Activated CD4-positive, CD25-positive, alpha-beta regulatory T cell treated with anti-CD3 and anti-CD28 coated beads, Interleukin-2, amount 50 U/mL, for 24 hours (primary cell): Measurements from ENCODE around the gene DUSP5.

Source experiments
- ATAC-seq, 2 donors: fragments of 150-1000 bp; cut with Tn5 transposase; one replicate each; pipeline ENCODE4 v1.10.0; 2021; ENCODE audit warnings: mild to moderate bottlenecking in 1 of 2, moderate library complexity in 1 of 2

The DUSP5 gene

DNA sequence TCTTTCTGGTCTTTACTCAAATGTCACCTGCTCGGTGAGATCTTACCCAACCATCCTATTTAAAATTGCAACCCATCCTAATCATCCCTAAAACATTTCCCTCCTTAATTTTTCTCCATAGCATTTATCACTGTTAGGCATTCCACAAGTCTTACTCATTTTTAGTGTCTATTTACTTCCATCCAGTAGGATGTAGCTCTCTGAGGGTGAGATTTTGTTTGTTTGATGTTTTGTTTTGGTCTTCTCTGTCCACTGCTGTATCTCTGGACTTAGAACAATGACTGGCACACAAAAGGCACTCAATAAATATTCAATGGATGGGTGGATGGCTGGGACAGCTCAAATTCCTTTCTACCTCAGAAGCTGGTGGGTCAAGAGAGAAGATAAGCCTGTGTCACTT is 15.8 kb upstream of the DUSP5 start:
- no peak for ATAC-seq

DNA sequence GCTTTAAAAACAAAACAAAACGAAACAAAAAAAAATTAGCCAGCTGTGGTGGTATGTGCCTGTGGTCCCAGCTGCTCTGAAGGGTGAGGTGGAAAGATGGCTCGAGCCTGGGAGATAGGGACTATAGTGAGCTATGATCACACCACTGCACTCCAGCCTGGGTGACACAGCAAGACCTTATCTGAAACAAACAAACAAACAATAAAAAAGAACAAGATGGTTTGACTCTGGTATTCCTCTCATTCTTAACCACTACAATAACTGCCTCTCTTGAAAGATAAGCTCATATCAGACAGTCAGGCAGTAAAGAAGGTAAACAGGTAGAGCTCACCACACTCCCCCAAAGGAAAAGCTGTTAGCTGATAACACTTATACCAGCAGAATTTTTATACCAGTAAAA is 14.1 kb upstream of the DUSP5 start:
- ATAC-seq, result no peak

DNA sequence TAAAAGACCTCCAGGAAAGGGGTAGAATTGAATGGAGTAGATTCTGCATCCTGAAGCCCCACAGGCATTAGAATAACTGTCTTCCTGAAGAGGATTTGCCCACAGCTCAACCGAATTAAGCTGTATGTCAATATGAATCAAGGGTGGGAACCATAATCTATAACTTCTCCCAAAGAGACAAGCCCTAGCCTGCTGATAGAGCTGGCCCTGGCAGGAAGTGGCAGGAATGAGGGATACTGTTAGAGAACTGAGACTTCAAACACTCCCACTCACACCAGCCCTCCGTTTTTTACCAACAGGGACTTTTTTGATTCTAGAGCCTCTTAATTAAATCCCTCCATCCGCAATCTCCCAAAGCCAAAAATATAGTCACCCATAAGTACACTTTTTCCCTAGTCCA is 12.2 kb upstream of the DUSP5 start:
- no peak for ATAC-seq

GRCh38 chr10:110486680-110487410 is 10.9 kb upstream of the DUSP5 start:
- no peak for ATAC-seq

GRCh38 chr10:110487411-110488331 is 10.0 kb upstream of the DUSP5 start:
- no peak for ATAC-seq

GRCh38 chr10:110488332-110488681 is 9.4 kb upstream of the DUSP5 start:
- ATAC-seq, result no peak

DNA sequence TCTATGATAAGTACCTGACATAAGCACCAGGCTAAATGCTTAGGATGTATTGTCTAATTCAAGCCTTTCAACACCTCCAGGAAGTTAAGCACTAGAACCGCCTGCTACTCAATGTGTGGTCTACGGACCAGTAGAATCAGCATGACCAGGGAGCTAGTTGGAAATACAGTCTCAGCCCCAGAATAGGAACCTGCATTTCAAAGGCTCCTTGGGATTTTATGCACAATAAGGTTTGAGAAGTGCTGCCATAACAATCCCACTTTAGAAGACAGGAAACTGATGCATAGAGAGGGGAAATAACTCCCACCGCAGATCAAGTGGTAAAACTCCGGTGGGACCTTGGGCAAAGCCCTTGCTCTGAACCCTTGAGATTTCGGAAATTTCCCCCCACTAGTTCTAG is 8.8 kb upstream of the DUSP5 start:
- no peak for ATAC-seq

- no peak for ATAC-seq
These were observed 7.1 kb upstream of the DUSP5 start for GRCh38 chr10:110490640-110491039.

- no peak for ATAC-seq
These were observed 6.4 kb upstream of the DUSP5 start for GRCh38 chr10:110491346-110491745.

DNA sequence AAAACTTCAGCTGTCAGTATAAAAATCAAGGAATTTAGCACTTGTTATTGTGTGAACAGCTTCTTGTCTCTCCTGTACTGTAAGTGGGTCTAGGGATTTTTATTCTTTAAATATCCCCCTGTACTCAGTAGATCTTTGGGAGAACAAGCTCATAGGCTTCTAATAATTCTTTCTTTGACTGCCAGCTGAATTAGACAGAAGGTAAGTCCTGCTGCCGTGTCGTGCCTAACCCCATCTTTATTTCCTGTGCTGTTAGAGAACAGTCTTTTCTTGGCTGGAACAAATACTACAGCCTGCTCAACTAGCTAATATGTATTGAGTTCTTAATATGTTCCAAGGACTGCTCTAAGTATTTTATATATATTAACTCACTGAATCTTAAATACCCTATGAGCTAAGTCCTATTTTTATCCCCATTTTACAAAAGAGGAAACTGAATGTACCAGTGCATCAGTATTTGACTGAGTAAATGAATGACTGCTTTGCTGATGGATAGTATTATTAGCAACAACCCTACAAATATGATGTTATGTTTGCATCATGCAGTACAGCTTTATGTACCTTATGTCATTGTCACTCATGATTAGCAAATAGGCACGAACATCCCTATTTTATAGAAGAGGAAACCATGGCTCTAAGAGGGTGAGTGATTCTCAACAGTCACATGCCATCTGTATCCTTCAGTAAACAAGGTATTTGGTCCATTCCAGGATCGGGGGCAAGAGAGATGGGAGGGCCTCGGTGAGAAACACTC is 5.5 kb upstream of the DUSP5 start:
- no peak for ATAC-seq

DNA sequence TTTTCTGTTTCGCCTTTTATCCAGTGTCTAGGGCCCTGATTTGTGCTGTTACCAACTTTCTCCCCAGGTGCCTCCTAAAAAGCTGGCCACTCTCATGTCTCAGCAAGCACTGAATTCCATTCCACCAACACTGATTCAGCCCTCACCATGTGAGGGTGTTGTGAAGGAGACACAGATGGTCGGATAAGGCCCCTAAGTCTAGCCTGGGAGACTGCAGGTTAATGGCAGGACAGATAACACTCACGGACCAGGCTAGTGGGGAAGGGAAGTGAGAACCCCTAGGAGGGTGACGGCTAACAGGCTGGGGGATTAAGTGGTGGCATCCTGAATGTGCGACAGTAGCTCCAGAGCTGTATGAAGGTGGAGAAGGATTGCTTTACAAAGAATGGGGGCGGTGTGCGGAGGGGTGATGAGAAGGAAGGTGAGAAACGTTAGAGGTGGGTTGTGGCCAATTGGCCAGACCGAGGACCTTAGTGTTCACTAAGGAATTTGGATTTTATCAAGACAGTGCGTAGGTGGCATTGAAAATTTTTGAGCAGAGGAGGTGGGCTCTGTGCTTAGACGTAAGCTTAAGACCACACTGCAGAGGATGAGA is 3.8 kb upstream of the DUSP5 start:
- no peak for ATAC-seq

DNA sequence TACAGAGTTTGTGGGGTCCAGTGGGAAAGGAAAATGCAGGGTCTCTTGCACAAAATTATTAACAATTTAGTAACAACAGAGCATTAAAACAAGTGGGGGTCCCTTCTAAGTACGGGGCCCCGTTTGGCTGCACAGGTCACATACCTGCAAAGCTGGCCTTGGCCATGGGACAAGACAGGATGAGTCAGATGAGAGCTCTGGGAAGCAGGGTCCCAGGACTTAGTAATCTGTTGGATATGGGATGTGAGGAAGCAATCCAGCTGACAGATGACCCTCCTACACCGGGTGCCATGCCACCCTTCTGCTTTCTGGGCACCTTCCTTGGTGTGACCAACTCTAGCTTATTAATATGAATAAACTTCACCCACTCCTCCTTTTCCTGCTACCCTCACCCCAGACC is 3.2 kb upstream of the DUSP5 start:
- no peak for ATAC-seq

DNA sequence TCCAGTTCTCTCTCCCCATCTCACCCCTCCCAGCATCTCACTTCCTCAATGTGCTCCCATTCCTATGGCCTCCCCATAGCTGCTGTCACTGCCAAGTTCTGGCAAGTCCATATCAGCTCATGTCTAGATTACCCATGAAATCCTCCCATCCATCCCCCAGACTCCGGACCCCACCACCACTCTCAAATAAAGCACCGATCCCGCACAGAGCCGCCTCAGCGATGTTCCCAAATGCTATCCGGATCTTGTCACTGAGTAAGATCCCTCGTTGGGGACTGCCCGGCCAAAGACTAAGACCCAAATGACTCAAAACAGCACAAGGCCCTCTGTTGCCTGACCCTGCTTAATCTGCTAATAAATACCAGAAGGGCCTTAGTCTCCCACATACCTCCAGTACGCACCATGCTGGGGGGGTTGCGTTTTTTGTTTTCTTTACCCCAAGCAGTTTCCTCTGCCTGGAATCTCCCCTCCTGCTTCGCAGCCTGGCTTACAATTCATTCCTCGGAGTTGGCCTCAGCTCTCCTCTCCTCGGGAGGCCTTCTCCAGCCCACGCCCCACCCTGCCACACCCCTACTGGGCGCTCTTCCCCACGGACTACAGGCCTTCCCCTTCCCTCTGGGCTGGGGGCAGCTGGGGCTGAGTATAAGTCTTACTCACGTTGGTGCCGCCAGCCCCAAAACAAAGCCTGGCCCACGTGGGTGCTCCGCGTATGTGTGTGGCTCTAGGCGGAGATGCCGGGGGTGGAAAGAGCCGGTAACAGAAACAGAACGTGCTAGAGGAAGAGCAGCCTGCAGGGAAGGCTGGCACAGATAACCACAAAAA is 1.8 kb upstream of the DUSP5 start:
- ATAC-seq, result peak; percentile 10 to 34

DNA sequence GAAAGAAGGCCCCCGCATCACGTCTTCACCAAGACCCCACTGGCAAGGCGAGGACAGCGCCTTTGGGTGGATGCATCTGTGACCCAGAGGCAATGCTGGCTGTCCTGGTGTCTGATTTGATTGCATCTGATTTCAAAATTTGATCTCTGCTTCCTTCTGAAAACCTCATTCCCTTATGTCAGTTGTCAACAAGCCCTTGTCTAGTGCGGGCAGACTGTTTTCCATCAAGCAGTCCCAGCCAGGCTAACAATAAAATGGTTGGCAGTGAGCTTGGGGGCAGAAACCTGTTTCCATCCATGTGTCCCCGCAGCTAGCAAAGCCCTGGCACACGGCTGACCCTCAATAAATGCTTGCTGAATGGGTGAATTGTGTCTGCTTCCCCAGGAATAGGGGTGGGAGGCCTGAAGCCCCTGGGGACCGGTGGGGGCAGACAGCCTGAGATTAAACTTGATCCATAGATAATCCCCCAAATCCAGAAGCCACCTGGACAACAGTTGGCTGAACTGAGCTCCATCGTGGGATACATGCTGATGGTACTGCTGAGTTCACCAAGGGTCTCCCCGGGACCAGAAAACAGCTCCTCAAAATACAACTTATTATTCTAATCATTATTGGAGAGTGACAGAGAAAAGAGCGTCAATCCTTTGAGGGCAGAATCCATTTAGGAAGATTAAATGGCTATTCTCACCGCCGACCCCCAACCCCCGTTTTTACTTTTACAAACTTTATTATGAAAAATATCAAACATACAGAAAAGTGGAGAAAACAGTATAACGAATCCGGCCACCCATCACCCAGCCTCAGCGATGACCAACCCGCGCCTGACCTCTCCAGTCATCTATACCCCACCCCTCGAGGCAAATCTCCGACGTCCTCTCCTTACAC is 912 bp upstream of the DUSP5 start:
- no peak for ATAC-seq

- peak; percentile 39 to 47 for ATAC-seq
These were observed 627 bp downstream of the DUSP5 start for GRCh38 chr10:110498087-110498981.

DNA sequence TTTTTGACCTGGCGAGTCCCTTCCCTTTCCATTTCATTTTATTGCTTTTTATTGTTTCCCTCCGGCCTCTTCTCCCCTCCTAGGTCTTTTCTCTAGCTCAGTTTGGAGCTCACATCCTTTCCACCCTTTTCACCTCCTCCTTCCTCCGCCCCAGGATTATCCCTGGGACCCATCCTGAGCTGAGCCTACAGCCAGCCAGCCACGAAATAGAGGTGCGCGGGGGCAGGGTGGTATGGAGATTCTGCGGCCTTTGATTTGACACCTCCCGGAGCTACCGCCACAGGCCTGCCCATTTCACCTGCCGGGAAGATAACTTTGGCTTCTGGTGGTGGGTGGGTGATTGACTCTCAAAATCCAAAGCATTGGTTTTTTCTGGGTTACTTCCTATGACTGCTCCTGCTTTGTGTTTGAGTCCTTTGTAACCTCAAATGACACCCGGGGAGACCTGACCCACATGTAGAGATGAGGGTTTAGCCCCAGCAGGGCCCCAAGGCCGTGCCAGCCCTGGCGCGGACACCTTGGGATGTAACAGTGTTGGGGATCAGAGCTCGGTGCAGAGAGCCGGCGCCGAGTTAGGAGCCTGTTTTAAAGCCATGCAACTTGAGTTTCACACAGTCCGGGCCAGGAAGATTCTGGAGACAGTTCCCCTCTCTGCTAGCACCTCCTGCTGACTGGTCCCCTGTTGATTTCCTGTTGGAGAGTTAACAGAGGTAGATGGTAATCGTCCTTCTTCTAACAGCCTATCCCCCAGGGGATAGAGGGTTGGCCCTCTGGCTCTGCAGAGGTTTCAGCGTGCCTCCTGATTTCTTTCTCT is 1.5 kb downstream of the DUSP5 start:
- peak in 1 of 2 donors; percentile 8 for ATAC-seq

GRCh38 chr10:110499796-110500514 is 2.2 kb downstream of the DUSP5 start:
- no peak for ATAC-seq

GRCh38 chr10:110500515-110500905 is 2.8 kb downstream of the DUSP5 start:
- no peak for ATAC-seq
